Stimulated activated CD4-positive, alpha-beta T cell treated with anti-CD3 and anti-CD28 coated beads, Interleukin-4, amount 100 ng/mL, for 4 hours (primary cell): Measurements from ENCODE around the gene ALKAL2.

Source experiments
- DNase-seq, 2 experiments: peaks; one replicate each; pipeline ENCODE4 v3.0.0-alpha.2; 2020

ALKAL2 gene

DNA sequence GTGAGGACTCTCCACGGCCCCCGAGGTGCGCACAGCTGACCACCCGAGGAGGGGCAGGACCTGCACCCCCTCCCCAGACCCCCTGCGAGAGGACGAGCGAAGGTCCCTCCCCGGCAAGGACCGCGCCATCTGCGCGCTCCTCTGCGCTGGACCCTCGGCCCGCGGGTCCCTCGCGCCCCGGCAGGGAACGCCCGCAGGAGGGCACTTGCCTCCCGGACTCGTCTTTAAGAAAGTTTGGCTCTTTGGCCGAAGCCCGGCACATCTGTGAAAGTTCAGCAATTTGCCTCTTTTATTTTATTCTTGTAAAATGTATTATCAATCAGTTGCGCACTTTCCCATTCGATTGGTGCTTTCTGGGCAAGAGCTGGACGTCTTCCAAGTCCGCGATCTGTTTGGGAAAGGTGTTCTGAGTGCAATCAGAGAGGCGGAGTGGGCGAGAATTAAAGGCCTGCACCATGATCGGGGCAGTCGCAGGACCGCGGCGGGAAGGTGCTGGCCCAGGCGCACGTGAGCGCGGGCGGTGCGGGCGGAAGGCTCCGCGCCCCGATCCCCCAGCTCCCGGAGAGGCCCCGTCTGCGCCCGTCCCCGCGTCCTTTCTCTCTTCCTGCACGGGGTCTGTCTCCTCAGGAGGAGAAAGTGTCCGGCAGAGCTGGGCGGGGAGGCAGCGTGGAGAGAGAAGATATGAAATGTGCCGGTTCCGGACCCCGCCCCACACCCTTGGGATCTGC lies 1.6 kb upstream of the ALKAL2 start:
- no peak for DNase-seq

DNA sequence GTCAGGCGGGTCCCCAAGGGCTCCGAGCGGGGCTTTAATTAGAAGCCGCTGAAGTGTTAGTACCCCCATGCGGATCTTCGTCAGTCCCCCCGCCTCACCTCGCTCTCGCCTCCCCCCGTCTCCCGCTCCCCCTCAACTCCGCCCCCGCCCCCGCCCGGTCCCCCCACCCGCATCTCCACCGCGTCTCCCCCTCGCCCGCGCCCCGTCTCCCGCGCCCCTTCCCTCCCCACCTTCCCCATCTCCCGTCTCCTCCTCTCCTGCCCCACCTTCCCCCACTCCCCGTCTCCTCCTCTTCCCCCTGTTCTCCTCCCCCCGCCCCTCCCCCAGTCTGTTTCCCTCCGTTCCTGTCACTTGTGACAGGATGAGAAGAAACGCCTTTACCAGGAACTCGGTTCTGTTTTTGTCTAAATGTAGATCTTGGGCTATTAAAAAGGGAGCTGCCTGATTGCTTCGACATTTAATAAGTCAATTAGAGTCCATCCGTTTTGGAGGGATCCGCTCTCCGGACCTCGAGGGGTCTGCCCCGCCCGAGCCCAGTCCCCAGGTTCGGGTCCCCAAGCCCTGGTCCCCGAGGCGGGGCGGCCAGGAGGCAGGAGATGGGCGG lies 969 bp upstream of the ALKAL2 start:
- no peak for DNase-seq

DNA sequence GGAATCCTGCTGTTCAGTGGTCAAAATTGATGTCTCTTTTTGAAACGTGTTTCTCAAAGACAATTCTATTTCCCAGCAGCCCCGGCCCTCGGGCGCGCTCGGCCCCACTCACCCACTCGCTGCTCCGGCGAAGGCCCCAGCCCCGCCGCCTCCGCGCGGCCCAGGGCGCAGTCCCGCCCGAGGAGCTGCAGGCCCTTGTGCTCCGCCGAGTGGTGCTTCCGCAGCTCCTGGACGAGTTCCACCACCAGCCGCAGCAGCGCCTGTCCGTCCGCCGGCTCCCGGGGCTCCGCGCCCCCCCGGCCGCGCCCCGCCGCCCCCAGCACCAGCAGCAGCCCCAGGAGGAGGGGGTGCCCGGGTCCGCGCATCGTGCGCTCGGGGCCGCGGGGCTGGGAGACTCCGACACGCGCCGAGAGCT lies 413 bp downstream of the ALKAL2 start:
- no peak for DNase-seq

DNA sequence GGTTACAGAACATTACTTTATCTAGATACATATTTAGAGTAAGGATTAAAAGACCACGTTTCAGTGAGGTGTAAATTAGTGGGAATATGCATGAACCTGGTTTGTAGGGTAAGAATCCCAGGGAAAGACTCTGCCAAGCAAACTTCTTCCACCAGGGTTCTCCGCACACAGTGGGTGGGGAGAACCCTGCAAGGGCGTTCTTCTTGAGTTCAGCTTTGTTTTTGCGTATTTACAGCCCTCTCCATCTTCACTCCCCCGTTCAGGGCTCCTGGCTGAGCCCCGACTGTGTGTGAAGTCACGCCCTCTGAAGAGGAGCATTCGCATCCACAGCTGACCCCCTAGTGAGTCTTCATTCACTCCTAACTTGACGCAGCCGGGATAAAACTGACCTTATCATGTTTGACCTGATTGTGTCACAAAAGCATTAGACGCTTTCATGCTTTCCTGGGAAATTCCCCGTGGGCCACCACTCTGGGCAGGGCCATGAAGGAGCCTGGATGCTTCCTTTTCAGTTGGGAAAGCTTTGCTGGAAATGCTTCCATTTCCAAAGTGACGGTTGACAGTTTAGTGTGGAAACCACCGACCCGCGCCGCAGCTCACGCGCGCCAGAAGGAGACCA lies 1.0 kb downstream of the ALKAL2 start:
- DNase-seq = no peak

DNA sequence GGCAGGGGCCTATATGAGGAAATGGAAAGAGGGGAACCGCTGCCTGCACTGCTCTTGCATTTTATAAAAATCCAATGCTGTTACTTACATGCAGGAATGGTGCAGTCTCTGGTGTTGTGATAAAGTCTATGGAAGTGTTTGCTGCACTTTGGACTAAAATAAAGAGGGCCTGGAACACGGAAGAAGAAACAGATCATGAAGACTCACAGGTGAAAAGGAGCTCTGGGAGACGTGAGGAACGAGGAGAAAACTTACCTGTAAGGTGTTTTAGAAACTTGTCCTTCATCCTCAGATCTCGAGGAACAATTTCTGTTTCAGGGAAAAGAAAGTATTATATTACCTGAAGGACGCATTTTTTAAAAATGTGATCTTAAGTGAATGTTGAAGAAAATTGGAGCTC lies 1.9 kb downstream of the ALKAL2 start:
- no peak for DNase-seq

DNA sequence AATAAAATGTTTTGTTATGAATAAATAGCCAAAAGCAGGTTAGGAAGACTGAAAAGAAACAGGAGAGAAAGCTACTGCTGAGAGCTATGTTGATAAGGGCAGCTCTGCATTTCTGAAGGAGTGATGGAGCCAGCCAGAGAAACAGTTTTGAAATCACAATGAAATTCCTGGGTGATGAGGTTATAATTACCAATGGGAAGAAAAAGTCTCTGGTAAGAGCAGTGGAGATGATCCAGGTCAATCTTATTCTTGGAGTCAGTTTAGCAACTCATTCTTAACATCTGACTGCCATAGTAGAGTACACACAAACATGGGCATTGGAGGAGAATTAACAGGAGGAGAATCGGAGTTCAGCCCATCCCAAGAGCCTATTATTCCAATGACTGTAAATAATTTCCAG lies 2.4 kb downstream of the ALKAL2 start:
- no peak for DNase-seq

DNA sequence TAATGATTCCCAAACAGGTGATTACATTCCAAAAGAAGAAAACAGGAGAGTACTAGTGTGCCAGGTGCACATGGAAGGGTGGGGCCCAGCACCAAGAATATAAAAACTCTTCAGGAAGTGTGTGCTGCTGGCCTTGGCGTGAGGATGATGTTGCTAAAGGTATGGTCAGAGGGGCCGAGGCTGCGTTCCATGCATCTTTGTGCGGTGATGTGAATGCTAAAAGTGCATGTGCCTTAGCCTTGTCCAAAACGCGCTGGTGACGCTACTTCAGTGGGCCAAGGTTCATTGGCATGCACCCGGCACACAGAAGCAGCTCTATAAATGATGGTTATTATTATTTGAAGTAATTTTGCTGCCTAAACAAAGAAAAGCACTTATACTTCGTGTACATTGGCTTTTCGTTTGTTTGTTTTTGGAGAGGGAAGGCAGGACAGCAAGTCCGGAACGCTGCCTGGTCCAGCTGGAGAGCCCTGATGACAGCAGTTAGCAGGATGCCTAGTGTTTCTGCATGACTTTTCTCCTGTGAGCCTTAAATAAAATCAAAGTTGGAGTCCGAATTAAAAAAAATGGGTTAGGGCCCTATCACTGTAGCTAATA lies 2.9 kb downstream of the ALKAL2 start:
- no peak for DNase-seq

DNA sequence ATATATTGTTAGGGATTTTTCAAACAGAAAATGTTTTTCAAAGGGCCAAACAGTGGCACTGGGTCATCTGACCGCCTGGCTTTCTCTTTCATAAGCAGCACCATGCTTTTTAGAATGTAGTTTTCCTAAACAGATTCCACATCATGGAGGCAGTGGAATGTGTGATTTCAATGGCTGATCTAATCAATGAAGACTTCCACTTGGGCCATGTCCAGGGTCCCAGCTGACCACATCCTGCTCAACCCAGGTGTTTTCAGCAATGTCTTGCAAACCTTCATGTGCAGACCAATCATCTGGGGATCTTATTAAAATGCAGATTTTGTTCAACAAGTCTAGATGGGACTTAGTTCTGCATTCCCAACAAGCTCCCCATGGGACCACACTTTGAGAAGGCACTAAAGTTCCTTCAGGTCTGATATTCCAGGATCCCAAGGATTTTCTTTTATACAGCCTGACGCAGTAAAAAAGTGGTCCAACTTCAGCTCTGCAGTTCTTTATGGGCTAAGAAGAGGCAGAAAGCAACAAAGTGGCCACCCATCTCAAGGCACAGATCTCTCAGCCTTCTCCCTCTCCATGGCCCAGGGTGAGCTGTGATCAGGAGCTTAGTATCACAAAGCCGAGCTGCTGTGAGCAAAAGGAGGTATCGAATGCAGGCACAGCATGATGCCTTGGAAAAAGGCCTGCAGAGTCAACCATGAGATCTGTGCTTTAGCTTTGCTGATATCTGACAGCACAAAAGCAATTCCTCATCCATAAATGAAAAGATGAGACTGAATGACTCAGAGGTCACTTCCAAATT lies 3.7 kb downstream of the ALKAL2 start:
- DNase-seq = no peak

DNA sequence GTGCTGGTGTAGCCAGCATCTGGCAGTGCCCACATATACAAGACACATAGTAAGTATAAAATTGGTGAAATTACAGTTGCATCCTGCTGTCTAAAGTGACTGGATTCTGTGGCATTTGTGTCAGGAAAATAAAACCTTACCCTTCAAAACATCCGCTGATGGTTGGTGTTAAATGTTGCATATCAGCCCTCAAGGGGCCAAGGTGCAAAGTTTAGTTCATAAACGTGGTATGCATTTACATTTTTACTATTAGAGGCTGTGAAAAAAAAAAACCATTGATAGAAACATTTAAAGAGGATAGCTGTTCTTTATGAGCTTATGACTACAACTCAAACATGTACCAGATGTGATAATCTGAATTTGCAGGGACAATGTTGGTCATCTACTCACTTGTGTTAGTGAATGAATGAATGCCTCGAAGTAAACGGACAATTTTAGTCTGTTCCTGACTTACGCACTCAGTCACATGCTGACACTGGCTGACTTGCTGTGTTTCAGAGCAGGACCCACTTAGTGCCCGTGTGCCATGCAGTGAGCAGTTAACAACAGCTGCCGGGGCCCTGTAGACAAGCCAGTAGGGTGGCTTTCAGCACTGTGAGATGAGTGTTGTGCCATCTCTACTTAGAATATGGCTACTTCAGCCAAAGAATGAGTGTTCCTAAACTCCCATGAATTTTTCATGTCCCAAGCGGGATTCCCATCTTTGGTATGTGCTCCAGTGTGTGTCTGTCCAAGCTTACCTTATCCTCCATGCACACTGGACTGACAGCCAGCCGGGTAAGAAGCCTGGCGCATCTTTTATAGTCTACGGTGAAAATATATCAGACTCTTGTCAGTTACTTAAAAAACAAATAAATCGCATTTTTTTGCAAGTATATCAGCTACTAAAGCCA lies 5.3 kb downstream of the ALKAL2 start:
- no peak for DNase-seq

DNA sequence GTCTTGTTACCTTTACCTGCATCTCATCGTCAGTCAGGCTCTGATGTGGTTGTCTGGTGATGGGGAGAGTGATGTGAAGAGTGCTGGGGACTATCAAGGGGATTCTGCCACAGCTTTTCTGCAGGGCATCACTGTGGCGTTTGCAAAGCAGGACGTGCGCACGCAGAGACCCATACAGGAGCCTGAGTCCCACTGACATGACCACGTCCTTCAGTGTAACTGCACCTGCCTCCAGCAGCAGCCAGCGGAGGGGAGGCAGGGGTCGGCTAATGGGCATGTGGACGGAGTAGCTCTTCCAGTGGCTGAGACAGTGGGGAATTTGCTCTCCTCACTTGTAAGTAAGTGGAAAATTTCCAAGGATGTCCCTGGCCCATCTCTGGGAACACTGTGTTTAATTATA lies 6.5 kb downstream of the ALKAL2 start:
- DNase-seq = no peak

DNA sequence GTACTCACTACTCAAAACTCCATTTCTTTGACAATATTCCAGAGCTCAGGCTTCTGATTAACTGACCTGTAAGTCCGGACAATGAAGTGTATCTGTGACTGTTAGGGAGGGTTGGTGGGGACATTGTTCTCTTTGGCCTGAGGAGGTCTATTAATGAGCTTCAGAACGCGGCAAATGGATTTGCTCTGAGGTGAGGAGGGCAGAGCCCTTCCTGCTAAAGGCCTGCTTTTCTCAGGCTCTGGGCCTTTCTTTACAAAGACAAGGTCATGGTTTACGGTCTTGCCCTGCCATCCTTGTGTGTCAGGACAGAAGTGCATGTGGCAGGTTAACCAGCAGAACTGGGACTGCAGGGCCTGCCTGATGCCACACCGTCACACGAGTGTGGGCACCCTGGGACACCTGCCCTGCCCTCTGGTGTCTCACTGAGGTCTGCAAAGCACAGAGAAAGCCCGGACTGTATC lies 7.2 kb downstream of the ALKAL2 start:
- no peak for DNase-seq

DNA sequence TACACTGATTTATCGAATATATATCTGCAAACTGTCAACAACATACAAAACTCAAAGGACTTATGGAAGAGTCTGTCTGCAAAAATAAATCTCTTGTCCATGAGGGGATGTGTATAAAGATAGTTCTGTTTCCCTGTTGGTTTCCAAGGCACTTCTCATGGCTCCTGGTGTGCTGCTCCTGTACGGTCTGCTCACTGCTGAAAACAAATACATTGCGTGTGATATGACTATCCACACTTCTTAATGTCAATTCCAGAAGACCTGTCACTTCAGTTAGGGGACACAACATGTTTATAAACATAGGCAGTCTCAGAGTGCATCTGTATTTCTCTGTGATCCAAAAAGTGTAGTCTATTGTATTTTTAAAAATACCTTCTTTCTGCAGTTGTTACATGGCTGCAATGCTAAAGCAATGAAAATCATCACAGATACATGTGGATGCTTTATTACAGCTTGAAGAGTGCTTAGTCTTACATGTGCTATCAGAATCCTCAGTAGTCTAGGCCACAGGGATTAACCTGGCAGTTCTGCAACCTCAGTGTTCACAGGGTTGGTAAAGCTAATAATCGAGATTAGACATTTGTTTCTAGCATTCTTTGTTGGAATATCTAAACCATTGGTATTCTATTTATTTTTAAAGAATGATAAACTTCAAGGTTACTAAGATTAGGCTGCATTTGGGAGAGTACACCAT lies 7.8 kb downstream of the ALKAL2 start:
- DNase-seq = no peak

DNA sequence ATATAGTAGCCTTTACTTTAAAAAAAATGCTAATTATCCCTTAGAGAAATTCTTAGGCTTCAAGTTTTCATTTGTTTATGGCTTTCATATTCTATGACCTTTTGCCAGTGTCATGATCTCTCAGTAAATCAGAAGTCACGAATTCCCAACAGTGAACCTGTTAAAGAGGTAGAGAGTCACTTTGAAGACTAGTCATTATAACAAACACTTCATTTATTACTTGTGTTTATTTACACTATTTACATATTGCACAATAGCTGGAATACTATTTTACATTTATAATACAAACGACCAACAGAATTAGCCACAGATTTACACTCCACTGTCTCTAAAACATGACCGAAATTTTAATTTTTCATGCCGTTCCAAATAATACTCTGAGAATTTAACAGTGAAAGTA lies 8.5 kb downstream of the ALKAL2 start:
- DNase-seq = no peak

DNA sequence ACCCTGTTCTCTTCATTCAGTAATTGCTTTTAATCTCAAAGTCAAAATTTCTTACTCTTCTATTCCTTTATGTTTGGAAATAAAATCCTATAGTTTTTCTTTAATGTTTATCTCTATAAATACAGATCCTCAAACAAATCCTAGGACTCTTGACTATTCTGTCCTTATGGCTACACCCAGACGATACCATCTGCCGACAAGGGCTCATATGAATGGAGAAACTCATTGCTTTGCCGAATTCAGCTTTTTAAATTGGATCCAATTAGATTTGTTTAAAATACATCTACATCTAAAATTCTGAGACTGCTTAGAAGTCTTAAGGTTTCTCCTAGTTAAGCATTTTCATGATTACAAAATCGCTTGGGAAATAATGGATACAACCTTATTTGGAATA lies 9.0 kb downstream of the ALKAL2 start:
- no peak for DNase-seq

DNA sequence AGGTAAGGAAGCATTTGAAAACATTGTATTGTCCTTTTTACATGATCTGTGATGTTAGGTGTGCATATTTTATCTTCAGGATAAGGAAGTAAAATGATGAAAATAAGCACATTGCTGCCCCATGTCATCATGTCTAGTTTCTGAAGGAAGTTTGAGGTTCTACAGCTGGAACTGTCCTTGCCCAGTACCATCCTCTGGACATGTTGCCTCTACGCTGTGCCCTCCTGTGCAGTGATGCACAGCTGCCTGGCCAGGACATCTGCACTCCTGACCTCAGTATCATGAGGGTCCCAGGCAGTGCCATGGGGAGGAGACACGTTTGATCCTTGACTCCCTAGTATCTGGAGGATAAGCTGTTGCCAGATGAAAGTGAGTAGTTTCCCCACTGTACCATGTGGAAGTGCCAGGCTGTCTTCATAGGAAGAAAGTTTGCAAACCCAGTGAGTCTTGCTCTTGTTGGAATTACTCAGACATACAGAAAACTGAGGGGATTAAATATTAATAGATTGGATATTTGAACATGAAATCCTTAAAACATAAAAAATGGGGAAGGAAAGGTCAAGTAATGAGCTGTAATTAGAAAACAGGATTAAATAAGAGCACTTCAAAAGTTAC lies 9.5 kb downstream of the ALKAL2 start:
- no peak for DNase-seq

DNA sequence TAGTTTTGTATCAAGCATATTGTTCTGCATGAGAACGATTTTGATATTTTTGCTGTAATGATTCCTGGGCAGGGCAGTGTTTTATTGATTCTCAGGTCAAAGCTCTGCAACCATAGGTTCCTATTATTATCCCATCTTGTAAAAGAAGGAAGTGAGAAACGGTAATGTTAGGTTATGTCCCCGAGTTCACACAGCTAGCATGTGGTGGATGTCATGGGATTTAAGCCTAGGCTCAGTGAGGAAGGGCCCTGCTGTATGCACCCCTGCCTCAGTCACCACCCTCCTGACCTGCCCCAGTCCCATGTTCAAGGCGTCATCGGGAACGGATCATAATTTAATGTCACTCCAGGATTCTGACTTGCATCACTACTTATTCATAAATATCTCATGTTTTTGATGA lies 12.4 kb downstream of the ALKAL2 start:
- no peak for DNase-seq

DNA sequence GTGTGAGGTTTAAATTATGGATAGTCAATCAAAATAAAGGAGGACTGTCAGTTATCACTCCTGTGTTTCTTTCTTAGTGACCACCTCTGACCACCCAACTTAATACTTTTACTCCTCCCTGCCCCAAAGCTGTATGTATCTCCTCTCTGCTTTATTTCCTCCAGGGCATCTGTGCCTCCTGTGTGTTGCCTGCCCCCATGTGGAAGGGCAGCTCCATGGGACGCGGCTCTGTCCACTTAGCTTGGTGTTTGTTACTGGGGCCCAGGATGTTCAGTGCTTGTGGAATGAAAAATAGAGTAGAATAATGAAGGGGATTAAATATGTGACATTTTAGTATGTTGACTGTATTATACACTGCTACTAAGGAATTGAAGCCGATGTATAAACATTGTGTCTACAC lies 13.4 kb downstream of the ALKAL2 start:
- no peak for DNase-seq

DNA sequence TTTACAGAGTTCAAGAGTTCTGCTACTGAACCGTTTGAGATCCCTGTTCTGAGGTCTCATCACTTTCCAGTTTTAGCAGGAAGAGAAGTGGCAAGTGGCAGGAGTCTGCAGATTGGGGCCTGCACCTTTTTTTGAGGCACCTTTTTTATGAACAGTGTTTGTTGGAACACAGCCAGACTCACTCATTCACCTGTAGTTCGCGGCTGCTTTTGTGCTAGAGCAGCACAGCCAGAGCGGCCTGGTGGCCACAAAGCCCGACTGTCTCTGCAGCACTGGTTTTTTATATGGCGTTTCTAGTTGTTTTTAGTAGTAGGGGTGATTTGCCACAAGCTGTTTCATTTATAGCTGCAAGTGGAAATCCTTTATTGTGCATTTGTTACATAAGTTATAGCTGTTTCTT lies 14.6 kb downstream of the ALKAL2 start:
- DNase-seq = no peak

DNA sequence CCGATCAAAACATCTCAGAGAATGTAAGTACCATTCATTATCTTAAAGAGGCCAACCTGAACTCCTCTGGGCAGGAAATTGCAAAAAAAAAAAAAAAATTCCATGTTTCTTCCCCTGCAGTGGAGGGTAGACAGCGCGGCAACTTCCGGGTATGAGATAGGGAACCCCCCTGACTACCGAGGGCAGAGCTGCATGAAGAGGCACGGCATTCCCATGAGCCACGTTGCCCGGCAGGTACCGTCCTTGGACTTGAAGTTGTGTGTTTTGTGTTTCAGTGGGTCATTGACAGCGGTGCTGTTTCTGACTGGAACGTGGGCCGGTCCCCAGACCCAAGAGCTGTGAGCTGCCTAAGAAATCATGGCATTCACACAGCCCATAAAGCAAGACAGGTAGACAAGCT lies 16.0 kb downstream of the ALKAL2 start:
- DNase-seq = no peak

DNA sequence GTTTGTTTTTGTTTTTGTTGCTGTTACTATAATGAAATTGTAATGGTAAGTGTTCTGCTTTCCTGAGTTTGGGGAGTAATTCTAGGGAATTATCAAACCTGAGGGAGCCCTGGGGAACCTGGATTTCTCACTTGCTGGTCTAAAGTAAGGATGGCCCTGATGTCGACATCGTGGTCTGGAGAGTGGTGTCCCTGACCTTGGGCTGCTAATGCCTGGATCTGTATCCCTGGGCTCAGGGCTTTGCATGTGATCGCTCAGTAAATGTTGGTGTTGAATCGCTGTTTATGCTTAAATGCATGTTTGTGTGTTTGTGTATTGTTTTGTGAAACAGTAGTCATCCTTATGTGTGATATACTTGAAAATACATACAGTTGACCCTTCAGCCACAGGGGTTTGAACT lies 17.0 kb downstream of the ALKAL2 start:
- no peak for DNase-seq
